DMS53 treated with DMSO at 0.1 percent for 48 hours (cell line): ENCODE measurements around the gene CPLX1.
"Not testable (repeated sequence)": the region's sequence is repeated elsewhere in the genome, so short reads cannot be mapped to it uniquely, and the experiment has no call there.

Experiments used
- DNase-seq: peaks from one replicate; lab custom pipeline; 2025; ENCODE audit not compliant: unreplicated experiment; lab: John Stamatoyannopoulos, UW

Gene CPLX1

GRCh38 chr4:780255-780654 is 45.7 kb downstream of the CPLX1 start:
- not testable (repeated sequence) for DNase-seq

- DNase-seq, result no peak
Measured at GRCh38 chr4:779555-779954, 46.4 kb downstream of the CPLX1 start.

DNA sequence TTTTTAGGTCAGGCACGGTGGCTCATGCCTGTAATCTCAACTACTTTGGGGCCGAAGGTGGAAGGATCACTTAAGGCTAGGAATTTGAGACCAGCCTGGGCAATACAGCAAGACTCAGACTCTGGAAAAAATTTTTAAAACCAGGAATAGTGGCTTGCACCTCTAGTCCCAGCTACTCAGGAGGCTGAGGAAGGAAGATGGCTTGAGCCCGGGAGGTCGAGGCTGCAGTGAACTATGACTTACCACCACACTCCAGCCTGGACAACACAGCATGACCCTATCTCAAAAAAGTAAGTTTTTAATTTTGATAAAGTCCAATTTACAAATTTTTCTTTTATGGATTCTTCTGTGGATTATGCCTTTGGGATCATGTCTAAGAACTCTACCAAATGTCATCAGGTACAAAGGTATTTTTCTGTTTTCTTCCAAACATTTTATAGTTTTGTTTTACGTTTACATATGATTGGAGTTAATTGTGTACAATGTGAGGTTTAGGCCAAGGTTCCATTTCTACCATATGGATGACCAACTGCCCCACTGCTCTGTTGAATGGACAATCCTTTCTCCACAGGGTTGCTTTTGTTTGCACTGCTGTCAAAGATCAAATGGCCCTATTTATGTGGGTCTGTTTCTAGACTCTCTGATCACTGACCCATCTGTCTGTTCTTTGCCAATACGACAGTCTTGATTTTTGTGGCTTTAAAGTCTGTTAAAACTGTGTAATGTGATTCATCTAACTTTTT is 48.2 kb downstream of the CPLX1 start:
- no peak for DNase-seq

DNA sequence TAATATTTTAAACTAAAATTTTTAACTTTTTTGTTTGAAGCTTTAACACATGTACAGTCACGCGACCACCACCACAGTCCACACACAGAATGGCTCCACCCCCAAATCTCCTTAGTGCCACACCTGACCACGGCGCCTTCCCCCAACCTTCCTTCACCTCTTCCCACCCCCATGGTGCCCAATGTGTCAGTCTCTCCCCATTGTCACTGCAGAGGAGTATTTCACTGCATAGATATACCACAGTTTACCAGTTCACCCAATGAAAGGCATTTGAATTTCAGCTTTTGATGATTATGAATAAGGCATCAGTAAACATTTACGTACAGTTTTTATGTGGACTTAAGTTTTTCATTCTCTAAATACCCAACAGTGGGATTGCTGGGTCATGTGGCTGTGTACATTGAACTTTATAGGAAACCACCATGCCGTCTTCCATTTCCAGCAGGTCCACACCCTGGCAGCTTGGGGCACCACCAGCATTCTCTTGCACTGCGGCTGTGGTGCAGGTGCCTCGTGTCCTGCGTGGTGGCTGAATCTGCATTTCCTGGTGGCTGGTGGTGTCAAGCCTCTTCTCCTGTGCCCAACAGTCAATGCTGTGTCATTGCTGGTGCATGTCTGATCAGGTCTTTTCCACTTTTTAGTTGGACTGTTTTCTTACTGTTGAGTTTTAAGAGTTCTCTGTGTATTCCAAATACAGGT is 49.0 kb downstream of the CPLX1 start:
- DNase-seq, result no peak

DNA sequence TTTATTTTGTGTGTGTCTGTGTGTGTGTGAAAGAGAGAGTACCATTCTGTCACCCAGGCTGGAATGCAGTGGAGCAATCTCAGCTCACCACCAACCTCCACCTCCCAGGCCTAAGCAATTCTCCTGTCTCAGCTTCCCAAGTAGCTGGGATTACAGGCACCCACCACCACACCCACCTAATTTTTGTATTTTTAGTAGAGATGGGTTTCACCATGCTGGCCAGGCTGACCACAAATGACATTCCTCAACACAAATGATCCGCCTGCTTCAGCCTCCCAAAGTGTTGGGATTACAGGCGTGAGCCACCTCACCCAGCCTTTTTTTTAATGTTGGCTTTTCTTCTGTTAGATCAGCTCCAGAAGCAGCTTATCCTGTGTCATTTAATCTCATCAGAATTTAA is 50.4 kb downstream of the CPLX1 start:
- not testable (repeated sequence) for DNase-seq

DNA sequence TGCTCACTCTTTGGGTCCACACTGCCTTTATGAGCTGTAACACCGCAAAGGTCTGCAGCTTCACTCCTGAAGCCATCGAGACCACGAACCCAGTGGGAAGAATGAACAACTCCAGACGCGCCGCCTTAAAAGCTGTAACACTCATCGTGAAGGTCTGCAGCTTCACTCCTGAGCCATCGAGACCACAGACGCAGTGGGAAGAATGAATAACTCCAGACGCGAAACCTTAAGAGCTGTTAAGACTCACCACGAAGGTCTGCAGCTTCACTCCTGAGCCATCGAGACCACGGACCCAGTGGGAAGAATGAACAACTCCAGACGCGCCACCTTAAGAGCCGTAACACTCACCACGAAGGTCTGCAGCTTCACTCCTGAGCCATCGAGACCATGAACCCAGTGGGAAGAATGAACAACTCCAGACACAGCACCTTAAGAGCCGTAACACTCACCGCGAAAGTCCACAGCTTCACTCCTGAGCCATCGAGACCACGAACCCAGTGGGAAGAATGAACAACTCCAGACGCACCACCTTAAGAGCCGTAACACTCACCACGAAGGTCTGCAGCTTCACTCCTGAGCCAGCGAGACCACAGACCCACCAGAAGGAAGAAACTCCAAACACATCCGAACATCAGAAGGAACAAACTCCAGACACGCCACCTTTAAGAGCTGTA is 51.4 kb downstream of the CPLX1 start:
- DNase-seq, result not testable (repeated sequence)

DNA sequence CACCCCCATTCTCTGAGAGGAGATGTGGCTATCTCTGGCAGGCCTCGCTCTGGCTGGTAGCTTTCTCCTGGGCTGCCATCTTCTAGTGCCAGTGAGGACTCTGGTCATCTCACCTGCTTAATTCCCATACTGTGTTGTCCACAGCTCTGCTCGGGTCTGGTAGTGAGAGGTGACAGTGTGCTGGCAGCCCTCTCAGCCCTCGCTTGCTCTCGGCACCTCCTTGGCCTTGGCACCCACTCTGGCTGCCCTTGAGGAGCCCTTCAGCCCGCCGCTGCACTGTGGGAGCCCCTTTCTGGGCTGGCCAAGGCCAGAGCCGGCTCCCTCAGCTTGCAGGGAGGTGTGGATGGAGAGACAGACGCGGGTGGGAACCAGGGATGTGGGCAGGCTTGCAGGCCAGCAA is 52.7 kb downstream of the CPLX1 start:
- DNase-seq, result no peak

- DNase-seq, result no peak
Measured at GRCh38 chr4:772776-773175, 53.2 kb downstream of the CPLX1 start.

DNA sequence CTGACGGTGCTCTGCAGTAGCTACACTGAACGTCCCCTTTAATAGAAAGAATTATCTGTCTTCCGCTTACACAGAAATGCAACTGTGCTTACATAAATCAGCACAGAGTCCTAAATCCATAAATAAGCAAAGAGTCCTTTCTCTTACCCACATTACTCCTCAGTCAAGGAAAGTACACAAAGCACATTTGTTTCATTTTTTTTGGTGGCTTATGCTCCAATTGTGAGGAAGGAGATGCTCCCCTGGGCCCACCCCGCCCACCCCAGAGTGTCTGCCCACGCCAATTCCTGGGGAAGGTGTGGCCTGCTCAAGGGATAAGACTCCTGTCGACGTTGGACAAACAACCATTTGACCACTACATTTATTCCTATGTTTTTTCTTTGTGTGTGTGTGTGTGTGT is 53.8 kb downstream of the CPLX1 start:
- DNase-seq, result no peak

DNA sequence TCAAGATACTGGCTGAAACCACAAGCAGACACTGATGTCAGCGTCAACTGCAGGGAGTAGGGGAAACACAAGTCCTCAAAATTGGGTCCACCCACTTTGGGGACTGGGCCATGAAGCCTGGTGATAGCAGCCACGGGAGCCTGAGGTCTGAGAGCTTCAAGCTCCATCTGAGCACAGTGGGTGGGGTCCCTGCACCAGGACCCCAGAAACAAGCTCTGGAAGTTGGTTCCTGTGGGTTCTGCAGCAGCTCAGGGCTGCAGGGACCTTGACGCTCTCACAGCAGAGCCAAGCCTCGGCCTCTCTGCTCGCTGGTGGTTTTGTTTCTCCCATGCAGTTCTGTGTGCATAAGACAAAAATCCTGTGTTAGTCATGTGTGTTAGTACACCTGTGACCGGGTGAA is 54.5 kb downstream of the CPLX1 start:
- DNase-seq, result no peak

DNA sequence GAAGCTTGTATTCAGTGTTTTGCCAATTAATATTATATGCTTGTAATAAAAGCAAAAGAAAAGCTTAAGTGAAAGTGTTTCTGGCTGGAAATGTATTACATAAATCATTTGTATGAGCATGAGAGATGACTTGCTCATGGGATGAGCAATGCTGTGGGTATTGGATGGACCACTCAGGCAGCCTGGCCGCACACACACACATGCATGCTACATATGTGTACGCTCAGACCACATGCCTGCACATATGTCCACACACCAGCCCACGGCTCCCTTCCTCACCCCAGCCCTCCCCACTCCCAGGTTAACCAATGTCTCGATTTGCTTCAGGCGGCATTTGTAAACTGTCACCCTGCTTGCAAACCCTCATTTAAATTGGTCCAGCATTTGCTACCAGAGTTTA is 55.9 kb downstream of the CPLX1 start:
- no peak for DNase-seq

DNA sequence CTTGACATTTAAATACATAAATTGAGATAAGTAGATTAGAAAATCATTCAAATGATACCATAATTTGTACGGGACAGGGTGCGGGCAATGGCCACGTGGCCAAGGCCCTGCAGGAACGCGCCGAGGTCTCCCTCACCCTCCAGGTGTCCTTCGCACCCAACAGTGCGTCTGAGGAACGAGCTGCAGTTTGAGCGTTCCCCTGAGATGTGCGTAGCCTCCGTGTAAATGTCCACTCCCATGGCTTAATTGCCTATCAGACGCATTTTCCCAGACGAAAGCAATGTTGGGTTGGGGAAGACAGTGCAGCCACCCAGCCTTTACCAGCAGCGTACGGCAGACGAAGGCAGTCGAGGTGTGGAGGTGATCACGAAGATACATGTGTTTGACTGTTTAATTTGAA is 56.4 kb downstream of the CPLX1 start:
- DNase-seq, result no peak

DNA sequence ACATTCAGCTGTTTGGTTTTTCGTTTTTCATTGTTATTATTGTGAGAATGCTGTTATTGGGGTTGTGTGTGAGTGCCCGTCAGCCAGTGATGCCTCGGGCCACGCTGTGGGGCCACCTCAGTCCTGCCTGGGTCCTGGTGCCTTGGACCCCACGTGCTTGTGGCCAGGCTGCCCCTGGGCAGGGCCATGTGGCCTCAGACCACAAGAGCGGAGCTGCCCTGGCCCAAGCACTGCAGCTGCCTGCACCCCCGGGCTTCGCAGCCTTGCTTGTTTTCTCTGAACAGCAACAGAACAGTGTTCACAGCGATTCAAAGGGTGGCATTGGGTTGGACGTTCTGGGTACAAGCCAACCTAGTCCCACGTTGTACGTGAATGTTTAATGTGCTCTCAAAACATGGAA is 56.9 kb downstream of the CPLX1 start:
- DNase-seq, result no peak

- no peak for DNase-seq
Measured at GRCh38 chr4:768076-768475, 57.9 kb downstream of the CPLX1 start.

DNA sequence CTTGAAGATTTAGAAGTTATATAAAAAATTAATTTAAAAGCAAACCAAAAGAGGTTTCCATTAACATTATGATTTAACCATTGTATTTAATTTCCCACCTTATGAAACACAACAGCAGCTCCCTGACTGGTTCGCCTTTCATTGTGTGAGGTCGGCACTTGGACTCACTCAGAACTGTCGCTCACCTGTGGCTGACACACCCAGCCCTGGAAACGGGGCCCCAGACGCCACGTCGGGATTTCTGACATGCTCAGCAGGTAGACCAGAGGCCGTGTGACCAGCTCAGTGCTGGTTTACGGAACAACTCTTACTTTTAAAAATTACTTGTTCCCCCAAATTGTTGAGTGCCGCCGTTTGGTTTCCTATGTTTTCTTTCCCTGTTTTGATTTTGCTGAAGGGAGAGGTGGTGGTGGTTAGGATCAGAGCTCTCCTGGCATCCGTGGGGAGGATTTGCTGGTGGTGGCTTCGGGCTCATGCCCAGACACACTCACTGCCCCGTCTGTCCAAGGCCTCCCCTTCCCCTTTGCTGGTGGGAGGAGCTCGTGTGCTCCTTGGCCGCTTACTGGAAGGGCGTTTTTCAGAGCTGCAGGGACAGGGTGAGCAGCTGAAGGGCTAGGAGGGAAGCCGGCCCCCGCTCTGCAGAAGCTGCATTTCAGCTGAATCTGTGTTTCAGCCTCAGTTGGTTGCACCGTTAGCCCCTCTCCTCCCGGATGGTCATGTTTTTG is 59.2 kb downstream of the CPLX1 start:
- no peak for DNase-seq

DNA sequence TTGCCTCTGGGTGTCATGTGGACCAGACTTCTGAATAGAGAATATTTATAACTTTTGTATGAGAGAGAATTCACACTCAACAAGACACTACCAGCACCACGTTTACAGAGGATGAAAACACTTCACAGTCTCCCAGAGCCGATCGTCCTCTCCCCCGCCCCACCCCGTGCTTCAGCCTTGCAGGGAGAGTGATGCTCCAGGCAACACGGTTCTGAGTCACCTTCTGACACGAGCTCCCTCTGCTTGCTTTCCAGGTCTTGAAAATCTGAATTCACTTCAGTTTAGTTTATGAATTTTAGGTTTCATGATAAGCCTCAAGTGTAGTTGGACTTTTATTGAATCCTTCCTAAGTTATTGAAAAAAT is 59.8 kb downstream of the CPLX1 start:
- DNase-seq, result no peak

DNA sequence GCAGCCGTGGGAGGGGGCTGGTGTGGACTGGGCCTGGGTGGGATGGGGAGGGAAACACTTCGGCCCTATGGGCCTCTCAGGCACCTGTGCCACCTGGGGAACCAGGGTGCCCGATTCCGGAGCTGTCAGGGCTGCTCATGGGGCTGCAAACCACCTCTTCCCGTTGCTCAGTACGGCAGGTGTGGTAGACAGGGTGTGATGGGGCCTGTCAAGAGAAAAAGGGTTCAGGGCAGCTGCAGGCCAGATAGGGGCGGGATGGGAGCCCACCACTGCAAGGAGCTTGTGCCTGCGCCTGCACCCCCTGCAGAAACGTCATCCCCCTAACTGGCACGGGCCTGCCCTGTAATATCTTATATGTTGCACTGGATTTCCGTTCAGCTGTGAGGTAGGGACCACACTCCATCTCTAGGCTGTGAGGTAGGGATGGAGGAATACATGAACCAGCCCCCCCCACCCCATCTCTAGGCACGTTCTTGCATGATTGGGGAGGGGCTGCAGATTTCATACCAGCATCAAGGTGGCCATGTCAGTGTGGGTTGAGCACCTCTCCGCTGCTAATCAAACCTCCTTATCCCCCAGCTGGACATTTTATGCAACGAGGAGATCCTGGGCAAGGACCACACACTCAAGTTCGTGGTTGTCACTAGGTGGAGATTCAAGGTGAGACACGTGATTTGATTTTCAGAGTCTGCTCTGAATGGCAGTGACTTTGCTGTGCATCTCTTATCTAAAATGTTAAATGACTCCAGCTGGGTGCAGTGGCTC is 61.3 kb downstream of the CPLX1 start:
- DNase-seq, result no peak

DNA sequence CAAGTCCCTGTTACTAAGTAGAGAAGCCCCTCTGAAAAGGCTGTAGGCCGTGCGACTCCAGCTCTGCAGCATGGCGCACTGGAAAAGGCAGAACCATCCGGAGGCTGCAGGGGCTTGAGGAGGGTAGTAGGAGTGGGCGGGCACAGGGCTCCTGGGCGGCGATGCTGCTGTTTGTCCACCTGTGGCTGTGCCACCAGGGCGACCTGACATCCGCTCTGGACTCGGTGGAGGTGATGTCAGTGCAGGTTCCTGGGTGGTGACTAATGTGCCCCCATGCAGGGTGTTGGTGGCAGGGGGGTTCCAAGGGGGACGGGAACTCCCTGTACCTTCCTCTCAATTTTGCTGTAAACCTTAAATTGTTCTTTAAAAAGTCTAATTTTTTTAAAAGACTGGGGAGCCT is 62.0 kb downstream of the CPLX1 start:
- DNase-seq, result no peak

- DNase-seq, result no peak
Measured at GRCh38 chr4:763191-763810, 62.6 kb downstream of the CPLX1 start.
